ENCODE data around the gene ART1. TPM values are rescaled to one million over a fixed set of nuclear protein-coding genes. Genes with fewer than 3 reads are reported as not detected.
"Not testable (repeated sequence)": the region's sequence is repeated elsewhere in the genome, so short reads cannot be mapped to it uniquely, and the experiment has no call there.

ART1 gene, protein sequence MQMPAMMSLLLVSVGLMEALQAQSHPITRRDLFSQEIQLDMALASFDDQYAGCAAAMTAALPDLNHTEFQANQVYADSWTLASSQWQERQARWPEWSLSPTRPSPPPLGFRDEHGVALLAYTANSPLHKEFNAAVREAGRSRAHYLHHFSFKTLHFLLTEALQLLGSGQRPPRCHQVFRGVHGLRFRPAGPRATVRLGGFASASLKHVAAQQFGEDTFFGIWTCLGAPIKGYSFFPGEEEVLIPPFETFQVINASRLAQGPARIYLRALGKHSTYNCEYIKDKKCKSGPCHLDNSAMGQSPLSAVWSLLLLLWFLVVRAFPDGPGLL
- total RNA-seq (2014; rRNA removed; shearing (Covaris generic)): not detected in 2 replicates

GRCh38 chr11:3644817-3645235, at the start of gene ART1:
Gene ART1, plus strand, starts transcription at chr11:3645128. Its CDS starts 14,086 bp downstream, at chr11:3659214.
- peak; percentile 9 for DNase-seq (ENCODE audit: low read depth)

DNA sequence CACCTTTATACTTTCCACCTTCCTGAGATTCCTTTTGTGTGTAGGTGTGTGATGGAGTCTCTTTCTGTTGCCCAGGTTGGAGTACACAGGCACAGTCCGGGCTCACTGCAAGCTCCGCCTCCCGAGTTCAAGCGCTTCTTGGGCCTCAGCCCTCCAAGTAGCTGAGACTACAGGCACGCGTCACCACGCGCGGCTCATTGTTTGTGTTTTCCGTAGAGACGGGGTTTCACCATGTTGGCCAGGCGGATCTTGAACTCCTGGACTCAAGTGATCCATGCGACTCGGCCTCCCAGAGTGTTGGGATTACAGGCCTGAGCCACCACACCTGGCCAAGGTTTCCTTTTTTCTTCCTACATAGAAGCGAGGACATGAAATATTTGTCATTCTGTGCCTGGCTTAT, 47.2 kb upstream of the ART1 start:
- DNase-seq (ENCODE audit: low read depth): not testable (repeated sequence)

DNA sequence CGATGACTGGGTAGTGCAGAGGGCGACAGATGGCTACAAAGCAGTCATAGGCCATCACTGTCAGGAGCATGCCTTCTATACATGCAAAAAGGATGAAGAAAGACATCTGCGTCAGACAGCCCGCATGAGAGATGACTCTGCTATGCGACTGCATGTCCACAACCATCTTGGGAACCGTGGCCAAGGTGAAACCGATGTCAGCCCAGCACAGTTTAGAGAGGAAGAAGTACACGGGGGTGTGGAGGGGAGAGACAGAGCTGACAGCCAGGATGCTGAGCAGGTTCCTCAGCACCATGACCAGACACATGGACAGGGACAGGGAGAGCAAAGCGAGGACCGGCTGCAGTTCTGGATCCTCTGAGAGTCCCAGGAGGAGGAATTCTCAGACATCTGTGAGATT, 44.7 kb upstream of the ART1 start:
- not testable (repeated sequence) for DNase-seq (ENCODE audit: low read depth)

- DNase-seq (ENCODE audit: low read depth): no peak
Observed at GRCh38 chr11:3604167-3604566, 40.8 kb upstream of the ART1 start.

DNA sequence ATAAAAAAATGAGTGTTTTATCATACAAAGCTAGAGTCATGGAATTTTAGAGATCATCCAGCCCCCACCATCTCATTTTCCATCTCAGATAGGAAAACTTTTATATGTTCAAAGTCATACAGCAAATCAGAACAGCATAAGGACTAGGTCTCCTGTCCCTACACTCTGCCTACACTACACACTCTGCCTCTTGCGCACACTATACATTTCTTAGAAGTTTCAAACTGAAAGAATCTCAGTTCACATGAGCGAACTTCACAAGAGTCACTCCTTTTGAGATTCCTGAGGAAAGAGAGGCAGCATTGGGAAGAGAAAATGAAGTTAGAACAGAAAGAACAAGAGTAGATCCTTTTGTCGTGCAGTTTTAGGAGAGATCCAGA, 39.7 kb upstream of the ART1 start:
- DNase-seq (ENCODE audit: low read depth): no peak

DNA sequence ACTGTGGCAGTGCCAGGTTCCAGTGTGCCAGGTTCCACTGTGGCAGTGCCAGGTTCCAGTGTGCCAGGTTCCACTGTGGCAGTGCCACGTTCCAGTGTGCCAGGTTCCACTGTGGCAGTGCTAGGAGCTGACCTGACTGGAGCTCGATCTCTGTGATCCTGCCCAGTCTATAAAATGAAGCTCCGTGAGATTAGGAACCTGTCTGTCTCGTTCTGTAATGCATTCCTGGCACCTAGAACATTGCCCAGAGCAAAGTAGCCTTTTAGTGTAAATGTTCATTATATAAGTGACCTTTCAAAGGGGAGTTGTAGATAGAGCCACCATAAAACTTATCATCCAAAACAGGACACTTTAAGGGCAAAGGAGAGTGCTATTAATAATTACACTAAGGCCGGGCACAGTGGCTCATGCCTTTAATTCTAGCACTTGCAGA, 39.1 kb upstream of the ART1 start:
- DNase-seq (ENCODE audit: low read depth): no peak

DNA sequence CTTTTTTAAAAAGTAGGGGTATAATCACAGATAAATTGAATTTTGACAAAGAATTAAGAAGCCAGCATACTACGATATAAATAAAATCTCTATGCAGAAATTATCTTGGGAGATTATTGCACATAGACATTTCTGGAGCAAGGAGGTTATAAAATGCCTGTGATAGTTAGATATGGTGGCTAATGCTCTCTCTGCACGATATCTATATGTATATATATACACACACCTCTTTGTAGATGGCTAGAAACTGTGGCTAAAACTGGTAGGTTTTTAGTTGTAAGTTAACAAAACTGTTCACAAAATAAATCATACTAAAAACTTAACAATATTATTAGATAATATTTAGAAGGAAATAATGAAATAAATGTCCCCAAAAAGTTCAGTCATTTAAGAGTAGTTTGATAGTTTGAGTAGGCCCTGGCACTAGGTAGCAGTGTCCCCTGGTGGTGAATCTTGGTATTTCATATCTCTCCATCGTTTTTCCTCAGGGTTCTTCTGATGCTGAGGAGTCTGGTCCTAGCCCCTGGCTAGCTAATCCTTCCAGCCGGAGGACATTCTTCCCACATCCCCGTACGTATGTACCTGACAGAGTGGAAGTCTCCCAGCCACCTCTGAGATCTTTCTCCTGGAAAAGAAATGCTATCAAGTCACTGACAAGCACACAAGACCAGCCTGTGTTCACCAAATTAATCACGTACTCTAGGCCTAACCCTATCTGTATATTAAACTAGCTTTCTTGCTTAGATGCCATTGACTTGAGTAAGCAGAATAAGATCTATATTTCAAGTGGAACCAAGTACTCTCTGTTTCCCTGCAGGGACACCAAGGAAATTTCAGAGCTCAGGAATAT, 35.3 kb upstream of the ART1 start:
- peak; percentile 27 for DNase-seq (ENCODE audit: low read depth)

- no peak for DNase-seq (ENCODE audit: low read depth)
Observed at GRCh38 chr11:3610846-3611245, 34.1 kb upstream of the ART1 start.

DNA sequence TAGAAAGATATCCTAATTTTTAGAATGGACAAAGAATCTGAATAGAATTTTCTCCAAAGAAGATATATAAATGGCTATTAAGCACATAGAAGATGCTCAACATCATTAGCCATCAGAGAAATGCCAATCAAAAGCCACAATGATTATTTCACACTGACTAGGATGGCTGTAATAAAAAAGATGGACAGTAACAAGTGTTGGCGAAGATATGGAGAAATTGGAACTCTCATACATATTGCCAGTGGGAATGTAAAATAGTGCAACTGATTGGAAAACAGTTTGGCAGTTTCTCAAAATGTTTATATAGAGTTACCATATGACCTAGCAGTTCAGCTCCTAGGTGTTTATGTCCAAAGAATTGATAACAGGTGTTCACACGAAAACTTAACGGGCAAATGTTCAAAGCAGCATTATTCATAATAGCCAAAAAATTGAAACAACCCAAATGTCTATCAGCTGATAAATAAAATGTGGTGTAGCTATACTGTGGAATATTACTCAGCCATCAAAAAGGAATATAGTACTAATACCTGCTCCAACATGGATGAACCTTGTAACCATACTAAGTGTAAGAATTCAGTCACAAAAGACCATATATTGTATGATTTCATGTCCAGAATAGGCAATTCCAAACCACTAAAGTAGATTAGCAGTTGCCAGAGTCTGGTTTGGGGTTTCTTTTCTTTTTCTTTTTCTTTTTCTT, 32.8 kb upstream of the ART1 start:
- no peak for DNase-seq (ENCODE audit: low read depth)

DNA sequence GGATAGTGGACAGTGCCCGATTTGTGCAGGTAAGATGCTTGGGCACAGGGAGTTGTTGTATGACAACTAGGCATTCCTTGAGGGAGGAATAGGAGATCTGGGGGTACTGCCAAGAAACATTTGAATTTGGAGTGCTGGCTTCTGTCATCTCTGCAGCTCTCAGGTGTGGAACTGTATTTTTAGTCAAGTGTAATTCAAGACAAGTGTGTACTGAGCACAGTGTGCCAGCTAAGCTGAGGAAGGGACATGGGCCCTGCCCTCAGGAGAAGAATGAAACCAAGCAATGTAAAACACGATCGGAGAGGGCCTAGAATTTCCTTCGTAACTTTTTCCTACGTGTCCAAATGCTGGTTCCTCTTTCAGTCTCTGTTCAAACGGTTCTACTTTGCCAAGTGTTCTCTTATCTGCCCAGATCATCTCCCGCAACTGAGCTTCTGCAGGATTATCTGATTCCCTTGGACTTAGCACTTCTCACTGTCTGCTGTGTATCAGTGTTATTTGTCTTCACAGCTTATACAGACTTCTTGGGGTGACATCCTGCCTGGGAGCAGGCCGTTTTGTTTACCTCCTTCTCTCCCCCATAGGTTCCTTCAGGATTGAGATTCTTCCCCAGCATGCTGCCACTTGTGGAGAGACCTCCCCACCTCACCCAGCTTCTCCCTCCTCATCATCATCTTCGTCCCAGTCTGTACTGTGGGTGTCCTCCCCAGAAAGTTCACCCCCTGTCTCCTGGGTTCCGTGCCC, 30.8 kb upstream of the ART1 start:
- no peak for DNase-seq (ENCODE audit: low read depth)

GRCh38 chr11:3614742-3615171, 30.2 kb upstream of the ART1 start:
- peak; percentile 32 for DNase-seq (ENCODE audit: low read depth)

GRCh38 chr11:3615998-3616397, 28.9 kb upstream of the ART1 start:
- no peak for DNase-seq (ENCODE audit: low read depth)

- no peak for DNase-seq (ENCODE audit: low read depth)
Observed at GRCh38 chr11:3616721-3617460, 28.0 kb upstream of the ART1 start.

- DNase-seq (ENCODE audit: low read depth): no peak
Observed at GRCh38 chr11:3617990-3618389, 26.9 kb upstream of the ART1 start.

GRCh38 chr11:3622521-3622920, 22.4 kb upstream of the ART1 start:
- DNase-seq (ENCODE audit: low read depth): no peak

- DNase-seq (ENCODE audit: low read depth): no peak
Observed at GRCh38 chr11:3623121-3623520, 21.8 kb upstream of the ART1 start.

DNA sequence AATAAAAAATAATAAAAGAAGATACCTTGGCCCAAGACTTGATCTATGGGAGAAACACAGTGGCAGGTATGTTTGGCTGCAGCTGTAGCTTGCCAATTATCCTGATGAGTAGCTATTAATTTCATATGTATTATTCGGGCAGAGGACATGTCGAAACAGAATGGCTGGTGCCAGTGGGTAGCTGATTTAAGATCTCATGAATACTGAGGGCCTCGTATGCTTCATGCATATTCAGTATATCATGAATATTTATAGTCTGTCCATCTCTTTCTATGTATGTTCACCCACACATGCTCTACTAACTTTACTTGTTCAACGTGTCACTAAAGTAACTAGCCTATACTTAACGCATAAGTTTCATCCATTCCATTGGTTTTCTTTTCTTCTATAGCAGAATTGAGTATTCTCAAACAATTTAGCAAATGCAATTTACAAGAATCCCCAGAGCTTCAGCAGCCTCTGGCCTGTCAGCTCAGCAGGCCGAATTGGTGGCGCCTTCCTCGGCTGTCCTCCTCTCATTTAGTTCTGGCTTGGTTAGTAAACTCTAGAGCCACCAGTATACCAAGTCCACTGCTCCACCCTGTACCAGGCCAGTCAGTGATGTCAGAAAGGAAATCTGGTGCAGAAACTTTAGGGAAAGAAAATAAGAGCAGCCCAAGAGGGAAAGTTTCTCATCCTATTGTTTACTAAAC, 21.0 kb upstream of the ART1 start:
- DNase-seq (ENCODE audit: low read depth): no peak

DNA sequence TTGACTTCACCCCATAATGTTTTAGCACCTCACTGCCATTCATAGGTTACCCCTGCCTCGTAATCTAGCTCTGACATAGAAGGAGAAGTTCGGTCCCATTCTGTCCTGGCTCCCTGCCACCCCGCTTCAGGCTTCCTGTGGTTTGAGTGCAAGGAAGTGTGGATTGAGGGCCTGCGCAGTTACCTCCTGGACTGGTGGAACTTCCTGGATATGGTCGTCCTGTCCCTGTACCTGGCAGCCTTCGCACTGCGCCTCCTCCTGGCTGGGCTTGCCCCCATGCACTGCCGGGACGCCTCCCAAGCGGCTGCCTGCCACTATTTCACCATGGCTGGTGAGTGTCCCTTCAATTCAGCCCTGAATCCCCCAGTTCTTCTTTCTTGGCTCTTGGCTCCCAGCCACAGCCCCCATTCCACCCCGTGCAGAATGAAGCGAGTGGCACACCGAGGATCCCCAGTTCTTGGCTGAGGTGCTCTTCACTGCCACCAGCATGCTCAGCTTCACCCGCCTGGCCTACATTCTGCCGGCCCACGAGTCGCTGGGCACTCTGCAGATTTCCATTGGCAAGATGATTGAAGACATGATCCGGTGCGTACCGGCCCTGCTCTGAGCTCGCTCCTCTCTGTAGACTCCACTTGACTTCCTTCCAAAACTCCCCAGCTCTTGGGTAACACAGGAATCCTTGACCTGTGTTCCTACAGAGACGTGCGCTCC, 18.5 kb upstream of the ART1 start:
- DNase-seq (ENCODE audit: low read depth): no peak

DNA sequence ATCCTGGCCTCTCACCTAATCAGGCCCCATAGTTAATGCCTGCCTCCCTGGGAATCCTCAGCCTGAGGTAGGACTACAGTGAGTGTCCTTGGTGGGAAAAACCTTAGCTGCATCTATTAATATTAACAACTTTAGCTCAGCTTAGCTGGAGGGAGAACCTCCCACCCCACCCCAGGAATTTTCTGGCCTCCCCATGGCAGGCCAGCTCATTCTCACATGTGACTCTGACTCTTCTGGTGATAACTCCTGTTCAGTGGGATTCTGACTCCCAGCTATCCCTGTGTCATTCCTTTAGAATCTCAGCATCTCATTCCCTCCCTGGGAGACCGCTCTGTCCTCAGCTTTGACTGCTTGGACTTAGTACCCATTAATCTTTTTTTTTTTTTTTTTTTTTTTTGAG, 17.6 kb upstream of the ART1 start:
- peak; percentile 17 for DNase-seq (ENCODE audit: low read depth)

- no peak for DNase-seq (ENCODE audit: low read depth)
Observed at GRCh38 chr11:3631331-3631730, 13.6 kb upstream of the ART1 start.
